ENCODE data around the gene MRPL47.

The MRPL47 gene

GRCh38 chr3:179613807-179614206, 9.4 kb upstream of the MRPL47 start:
- no peak overlapping the region for H3K27ac ChIP-seq
- DNase-seq (ENCODE audit: low spot score) = no peak
- no peak for TF ChIP-seq CTCF (conservative IDR thresholded peaks at IDR 0.05; ENCODE audit: low read depth)
- POLR2A ChIA-PET (ENCODE audit: low non-redundant PET) = no interaction called here
- CTCF ChIA-PET = no interaction called here

GRCh38 chr3:179610066-179610465, 5.6 kb upstream of the MRPL47 start:
- ChIA-PET CTCF (interaction anchor here (0.7 kb wide), 1 partner anchor 16 kb away, joined by 3 read pairs; no protein-coding TSS in a partner anchor), POLR2A (ENCODE audit: low non-redundant PET) (no interaction called here)
- no peak for TF ChIP-seq CTCF (conservative IDR thresholded peaks at IDR 0.05; ENCODE audit: low read depth)
- no peak for DNase-seq (ENCODE audit: low spot score)
- H3K27ac ChIP-seq = no peak overlapping the region

GRCh38 chr3:179608931-179609720, 4.7 kb upstream of the MRPL47 start:
- no peak overlapping the region for H3K27ac ChIP-seq
- no peak for DNase-seq (ENCODE audit: low spot score)
- CTCF ChIA-PET = no interaction called here
- TF ChIP-seq CTCF (conservative IDR thresholded peaks at IDR 0.05; ENCODE audit: low read depth) = no peak
- POLR2A ChIA-PET (ENCODE audit: low non-redundant PET) = no interaction called here

- no peak overlapping the region for H3K27ac ChIP-seq
- ChIA-PET POLR2A (ENCODE audit: low non-redundant PET) (no interaction called here), CTCF (interaction anchor here (0.7 kb wide), 1 partner anchor 299 kb away, joined by 4 read pairs; no protein-coding TSS in a partner anchor)
- no peak for TF ChIP-seq CTCF (conservative IDR thresholded peaks at IDR 0.05; ENCODE audit: low read depth)
- DNase-seq (ENCODE audit: low spot score) = no peak
Observed at GRCh38 chr3:179606534-179607085, 2.2 kb upstream of the MRPL47 start.

GRCh38 chr3:179603831-179604230, 607 bp downstream of the MRPL47 start:
- ChIA-PET CTCF (no interaction called here), POLR2A (ENCODE audit: low non-redundant PET) (no interaction called here)
- peak overlapping the region; percentile 78 for H3K27ac ChIP-seq
- no peak for DNase-seq (ENCODE audit: low spot score)
- TF ChIP-seq CTCF (conservative IDR thresholded peaks at IDR 0.05; ENCODE audit: low read depth) = no peak

GRCh38 chr3:179603321-179603720, 1.1 kb downstream of the MRPL47 start:
- TF ChIP-seq CTCF (conservative IDR thresholded peaks at IDR 0.05; ENCODE audit: low read depth) = no peak
- CTCF ChIA-PET = no interaction called here
- POLR2A ChIA-PET (ENCODE audit: low non-redundant PET) = no interaction called here
- no peak overlapping the region for H3K27ac ChIP-seq
- DNase-seq (ENCODE audit: low spot score) = no peak

Measured in RWPE1 (cell line).